ENCODE data around the gene ACAP3. TPM values are rescaled to one million over a fixed set of nuclear protein-coding genes. Genes with fewer than 3 reads are reported as not detected.

The ACAP3 gene
- total and polyA plus RNA-seq, 4 donors: 2.7 to 24.8 (median 15.0) TPM

GRCh38 chr1:1259540-1259939, 48.2 kb downstream of the ACAP3 start:
- Histone ChIP-seq H3K36me3 (ENCODE audit: control insufficient read depth in 4 of 4, insufficient read depth in 3 of 4, low read depth in 1 of 4, low read length in 3 of 4) (peaks cover 12 to 60% (median 30%) of the 10 kb centered on the region in 4 donors), H3K4me1 (ENCODE audit: control insufficient read depth in 4 of 4, insufficient read depth in 4 of 4, low read length in 3 of 4) (no peaks in the 10 kb centered on the region), H3K27me3 (ENCODE audit: control insufficient read depth in 4 of 4, insufficient read depth in 4 of 4, low read length in 3 of 4) (no peaks in the 10 kb centered on the region), H3K9me3 (ENCODE audit: control insufficient read depth in 4 of 4, low read length in 3 of 4) (no peaks in the 10 kb centered on the region), H3K4me3 (ENCODE audit: low read depth in 1 of 3, low read length in 3 of 3) (no peak overlapping the region), H3K9ac (ENCODE audit: low read depth in 1 of 2, low read length in 2 of 2) (no peak overlapping the region), H3K27ac (ENCODE audit: low read depth in 1 of 2, low read length in 2 of 2) (no peak overlapping the region)
- WGBS: 97% methylated on average over 18 of the region's 18 CpGs
- DNase-seq (ENCODE audit: low spot score): no peak
- TF ChIP-seq FOXA2 (IDR thresholded peaks at IDR 0.05) (no peak), HNF4G (IDR thresholded peaks at IDR 0.05) (no peak), ZBTB33 (IDR thresholded peaks at IDR 0.05) (no peak), MAX (IDR thresholded peaks at IDR 0.05) (no peak), JUND (IDR thresholded peaks at IDR 0.05) (no peak), EGR1 (IDR thresholded peaks at IDR 0.05; ENCODE audit: low read depth in 2 of 2) (no peak), HNF4A (conservative IDR thresholded peaks at IDR 0.05) (no peak), GABPA (IDR thresholded peaks at IDR 0.05 in 1 of 2, conservative IDR thresholded peaks at IDR 0.05 in 1 of 2) (no peak), ATF3 (IDR thresholded peaks at IDR 0.05) (no peak), REST (IDR thresholded peaks at IDR 0.05) (no peak), FOXA1 (IDR thresholded peaks at IDR 0.05) (no peak), SP1 (IDR thresholded peaks at IDR 0.05) (no peak), NR2F2 (IDR thresholded peaks at IDR 0.05) (no peak)

GRCh38 chr1:1259119-1259488, 48.6 kb downstream of the ACAP3 start:
- DNase-seq (ENCODE audit: low spot score): no peak
- TF ChIP-seq SP1 (IDR thresholded peaks at IDR 0.05) (no peak), FOXA1 (IDR thresholded peaks at IDR 0.05) (no peak), MAX (IDR thresholded peaks at IDR 0.05) (no peak), TAF1 (conservative IDR thresholded peaks at IDR 0.05) (no peak), RXRA (IDR thresholded peaks at IDR 0.05) (no peak)
- H3K36me3 ChIP-seq (ENCODE audit: control insufficient read depth in 4 of 4, insufficient read depth in 3 of 4, low read depth in 1 of 4, low read length in 3 of 4): peaks cover 15 to 60% (median 30%) of the 10 kb centered on the region in 4 donors
- H3K9ac ChIP-seq (ENCODE audit: low read depth in 1 of 2, low read length in 2 of 2): no peak overlapping the region
- H3K27me3 ChIP-seq (ENCODE audit: control insufficient read depth in 4 of 4, insufficient read depth in 4 of 4, low read length in 3 of 4): no peaks in the 10 kb centered on the region
- H3K27ac ChIP-seq (ENCODE audit: low read depth in 1 of 2, low read length in 2 of 2): no peak overlapping the region
- H3K9me3 ChIP-seq (ENCODE audit: control insufficient read depth in 4 of 4, low read length in 3 of 4): no peaks in the 10 kb centered on the region
- no peaks in the 10 kb centered on the region for H3K4me1 ChIP-seq (ENCODE audit: control insufficient read depth in 4 of 4, insufficient read depth in 4 of 4, low read length in 3 of 4)
- no peak overlapping the region for H3K4me3 ChIP-seq (ENCODE audit: low read depth in 1 of 3, low read length in 3 of 3)
- WGBS: 96% methylated on average over 22 of the region's 22 CpGs

Data from liver (tissue), 9 donors.